ENCODE data around the gene CES3.
A peak's percentile ranks its signal among the peaks of the same experiment; 100 is the strongest.

The CES3 gene

DNA sequence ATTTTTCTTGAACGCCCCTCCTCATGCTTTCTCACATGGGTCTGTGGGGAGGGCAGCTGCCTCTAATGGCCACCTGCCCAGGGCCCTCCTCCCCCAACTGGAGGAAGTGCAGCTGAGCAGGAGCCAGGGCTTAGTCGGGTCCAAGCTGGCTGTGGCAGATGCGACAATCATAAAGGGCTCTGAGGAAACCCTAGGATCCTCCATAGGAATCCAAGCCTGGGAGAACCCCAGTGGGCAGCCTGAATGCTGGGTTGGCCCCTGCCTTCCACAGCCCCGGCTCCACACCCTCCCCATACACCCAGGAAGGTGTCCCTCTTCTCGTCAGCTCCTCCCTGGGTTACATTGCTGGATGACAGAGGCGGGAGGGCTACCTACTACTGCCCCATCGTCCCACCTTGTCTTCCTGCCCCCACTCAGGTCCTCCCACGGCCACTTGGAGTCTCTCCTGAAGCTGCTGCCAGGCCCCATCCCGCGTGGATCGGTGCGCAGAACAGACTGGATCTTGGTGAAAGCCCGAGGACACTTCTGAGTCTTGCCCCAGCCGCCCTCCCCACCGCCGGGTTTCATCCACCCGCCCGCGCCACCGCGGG is 52.3 kb downstream of the CES3 start:
- DNase-seq, result peak; percentile 47

GRCh38 chr16:67013823-67014633 is 53.0 kb downstream of the CES3 start:
- DNase-seq, result peak; percentile 90

DNA sequence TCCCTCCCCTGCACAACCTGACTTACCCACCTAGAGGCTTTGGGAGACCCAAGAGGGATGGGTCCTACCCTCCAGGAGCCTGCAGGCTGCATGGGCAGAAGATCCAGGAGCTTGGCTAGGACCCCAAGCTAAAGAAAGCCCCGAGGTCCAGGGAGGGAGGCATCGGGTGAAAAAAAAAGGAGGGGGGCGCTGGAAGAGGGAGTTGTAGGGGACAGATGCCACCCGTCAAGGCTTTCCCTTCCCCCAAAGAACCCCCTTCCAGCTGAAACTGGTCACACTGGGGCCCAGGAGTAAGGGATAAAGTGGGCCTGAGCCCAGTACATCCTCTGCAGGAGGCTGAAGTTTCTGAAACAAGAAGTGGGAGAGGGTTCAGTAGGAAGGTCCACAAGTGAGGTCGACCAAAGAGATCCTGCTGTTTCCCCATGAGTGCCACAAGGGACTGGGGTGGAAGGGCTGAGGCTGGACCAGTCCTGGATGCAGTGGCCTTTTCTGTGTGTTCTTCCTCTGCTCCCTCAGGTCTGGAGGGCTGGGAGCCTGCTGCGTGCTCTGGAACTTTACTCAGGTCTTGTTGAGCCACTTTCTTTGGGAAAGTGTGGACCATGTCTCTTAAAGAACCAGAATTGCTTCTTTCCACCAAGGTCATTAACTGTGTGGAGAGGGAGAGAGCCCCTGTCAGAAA is 53.7 kb downstream of the CES3 start:
- DNase-seq, result no peak

DNA sequence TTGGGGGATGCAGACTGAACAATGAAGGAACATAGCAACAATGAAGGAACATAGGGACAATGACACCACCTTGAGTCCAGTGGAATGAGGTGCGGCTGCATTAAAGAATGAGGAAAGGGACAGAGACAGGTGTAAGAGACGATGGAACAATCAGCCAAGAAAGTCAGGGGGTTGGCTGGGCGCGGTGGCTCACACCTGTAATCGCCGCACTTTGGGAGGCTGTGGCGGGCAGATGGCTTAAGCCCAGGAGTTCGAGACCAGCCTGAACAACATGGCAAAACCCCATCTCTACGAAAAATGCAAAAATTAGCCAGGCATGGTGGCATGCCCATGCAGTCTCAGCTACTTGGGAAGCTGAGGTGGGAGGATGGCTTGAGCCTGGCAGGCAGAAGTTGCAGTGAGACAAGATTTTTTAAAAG is 54.3 kb downstream of the CES3 start:
- no peak for DNase-seq

GRCh38 chr16:67016143-67016542 is 55.1 kb downstream of the CES3 start:
- DNase-seq, result peak; percentile 7

GRCh38 chr16:67016681-67017420 is 55.8 kb downstream of the CES3 start:
- DNase-seq, result no peak

DNA sequence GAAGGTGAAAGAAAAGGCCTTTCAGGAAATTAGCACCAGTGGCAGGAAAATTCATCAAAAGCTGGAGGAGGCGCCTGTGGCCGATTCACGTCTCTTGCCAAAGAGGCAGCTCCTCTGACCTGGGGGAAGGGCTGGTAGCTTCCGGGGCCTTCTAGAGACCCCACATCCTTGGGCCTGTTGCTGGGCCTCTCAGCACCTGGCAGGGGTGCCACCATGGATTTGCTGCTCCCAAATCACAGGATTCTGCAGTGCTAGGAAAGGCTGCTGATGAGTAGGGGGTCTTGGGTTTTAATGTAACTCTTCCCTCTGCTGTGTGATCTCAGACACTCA is 56.3 kb downstream of the CES3 start:
- DNase-seq, result no peak

DNA sequence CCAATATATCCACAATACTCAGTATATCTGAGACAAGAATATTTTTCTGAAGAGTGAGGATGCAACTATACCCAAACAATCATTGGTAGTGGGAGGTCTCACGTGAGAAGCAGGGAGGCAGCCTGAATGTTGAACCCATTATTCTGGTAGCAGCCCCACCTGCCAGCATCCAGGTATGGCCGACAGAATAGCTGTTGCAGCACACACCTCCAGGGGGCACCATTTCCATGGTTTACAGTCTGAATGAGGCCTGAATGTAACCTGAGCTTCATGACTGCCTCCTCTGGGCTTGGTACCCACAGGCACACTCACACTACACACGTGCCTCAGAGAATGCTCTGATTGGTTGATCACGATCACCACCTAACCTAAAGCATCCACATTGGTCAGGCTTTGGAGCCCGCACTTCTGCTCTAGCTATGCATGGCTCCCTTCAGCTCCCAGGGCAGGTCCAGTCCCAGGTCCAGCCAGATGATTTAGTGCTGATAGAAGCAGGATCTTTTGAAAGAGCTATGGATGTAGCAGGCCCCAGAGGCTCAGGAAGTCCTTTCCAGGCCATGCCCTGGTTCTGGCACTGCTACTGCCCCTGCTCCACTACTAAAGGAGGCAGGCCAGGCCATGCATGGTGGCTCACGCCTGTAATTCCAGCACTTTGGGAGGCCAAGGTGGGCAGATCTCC is 56.9 kb downstream of the CES3 start:
- DNase-seq, result peak; percentile 94

GRCh38 chr16:67019171-67019570 is 58.1 kb downstream of the CES3 start:
- no peak for DNase-seq

- no peak for DNase-seq
These were observed 60.3 kb downstream of the CES3 start for GRCh38 chr16:67021321-67021720.

GRCh38 chr16:67022531-67023214 is 61.6 kb downstream of the CES3 start:
- peak; percentile 3 for DNase-seq

GRCh38 chr16:67023689-67024088 is 62.6 kb downstream of the CES3 start:
- no peak for DNase-seq

Measured in NCI-H69 (cell line).